Measurements from ENCODE around the gene FILIP1L. TPM values are rescaled to one million over a fixed set of nuclear protein-coding genes. Genes with fewer than 3 reads are reported as not detected.

FILIP1L gene
- total and polyA plus RNA-seq, 2 of the 8 experiments (the other 6 are each of a cell fraction or from before 2014, with no cell fraction given) = 0.06 to 0.09 TPM

- no peak for TF ChIP-seq KDM4A (IDR thresholded peaks at IDR 0.05; ENCODE audit: low read depth, low read length, severe bottlenecking)
- no peak for TF ChIP-seq ATF3 (IDR thresholded peaks at IDR 0.05; ENCODE audit: insufficient read depth, low read depth, low read length)
- no peak for TF ChIP-seq CTCF (IDR thresholded peaks at IDR 0.05; ENCODE audit: control extremely low read depth in 1 of 3, insufficient read depth in 1 of 3, low read depth in 1 of 3, low read length in 3 of 3)
These were observed 93.2 kb downstream of the FILIP1L start (continued) for GRCh38 chr3:100020876-100021644.

Data from H1 (cell line).